ENCODE measurements around the gene PRCP.

GRCh38 chr11:82811369-82811768 lies 88.9 kb downstream of the PRCP start:
- TF ChIP-seq POLR2A (IDR thresholded peaks at IDR 0.05; ENCODE audit: low read depth, low read length) = no peak
- TF ChIP-seq CTCF (IDR thresholded peaks at IDR 0.05; ENCODE audit: extremely low read depth in 1 of 2, insufficient read depth in 1 of 2, low read depth in 1 of 2, low read length in 2 of 2) = no peak
- TF ChIP-seq FOS (IDR thresholded peaks at IDR 0.05; ENCODE audit: borderline replicate concordance, insufficient read depth, low read length) = no peak
- TF ChIP-seq POLR2AphosphoS5 (IDR thresholded peaks at IDR 0.05; ENCODE audit: insufficient read depth, low read depth, low read length) = no peak
- no peak for TF ChIP-seq JUN (IDR thresholded peaks at IDR 0.05; ENCODE audit: borderline replicate concordance, insufficient read depth, insufficient read length, low read depth)

Data from endothelial cell of umbilical vein (primary cell).